GM18907 (cell line): ENCODE results near the gene ETNK1.
A peak's percentile ranks its signal among the peaks of the same experiment; 100 is the strongest.
"Not testable (repeated sequence)": the region's sequence is repeated elsewhere in the genome, so short reads cannot be mapped to it uniquely, and the experiment has no call there.

Source experiments
- ATAC-seq: cut with Tn5 transposase; IDR thresholded peaks from one replicate; pipeline ENCODE4 v1.9.1; 2021; ENCODE audit warnings: mild to moderate bottlenecking, moderate library complexity; ENCODE audit not compliant: unreplicated experiment

The ETNK1 gene, protein sequence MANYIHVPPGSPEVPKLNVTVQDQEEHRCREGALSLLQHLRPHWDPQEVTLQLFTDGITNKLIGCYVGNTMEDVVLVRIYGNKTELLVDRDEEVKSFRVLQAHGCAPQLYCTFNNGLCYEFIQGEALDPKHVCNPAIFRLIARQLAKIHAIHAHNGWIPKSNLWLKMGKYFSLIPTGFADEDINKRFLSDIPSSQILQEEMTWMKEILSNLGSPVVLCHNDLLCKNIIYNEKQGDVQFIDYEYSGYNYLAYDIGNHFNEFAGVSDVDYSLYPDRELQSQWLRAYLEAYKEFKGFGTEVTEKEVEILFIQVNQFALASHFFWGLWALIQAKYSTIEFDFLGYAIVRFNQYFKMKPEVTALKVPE

DNA sequence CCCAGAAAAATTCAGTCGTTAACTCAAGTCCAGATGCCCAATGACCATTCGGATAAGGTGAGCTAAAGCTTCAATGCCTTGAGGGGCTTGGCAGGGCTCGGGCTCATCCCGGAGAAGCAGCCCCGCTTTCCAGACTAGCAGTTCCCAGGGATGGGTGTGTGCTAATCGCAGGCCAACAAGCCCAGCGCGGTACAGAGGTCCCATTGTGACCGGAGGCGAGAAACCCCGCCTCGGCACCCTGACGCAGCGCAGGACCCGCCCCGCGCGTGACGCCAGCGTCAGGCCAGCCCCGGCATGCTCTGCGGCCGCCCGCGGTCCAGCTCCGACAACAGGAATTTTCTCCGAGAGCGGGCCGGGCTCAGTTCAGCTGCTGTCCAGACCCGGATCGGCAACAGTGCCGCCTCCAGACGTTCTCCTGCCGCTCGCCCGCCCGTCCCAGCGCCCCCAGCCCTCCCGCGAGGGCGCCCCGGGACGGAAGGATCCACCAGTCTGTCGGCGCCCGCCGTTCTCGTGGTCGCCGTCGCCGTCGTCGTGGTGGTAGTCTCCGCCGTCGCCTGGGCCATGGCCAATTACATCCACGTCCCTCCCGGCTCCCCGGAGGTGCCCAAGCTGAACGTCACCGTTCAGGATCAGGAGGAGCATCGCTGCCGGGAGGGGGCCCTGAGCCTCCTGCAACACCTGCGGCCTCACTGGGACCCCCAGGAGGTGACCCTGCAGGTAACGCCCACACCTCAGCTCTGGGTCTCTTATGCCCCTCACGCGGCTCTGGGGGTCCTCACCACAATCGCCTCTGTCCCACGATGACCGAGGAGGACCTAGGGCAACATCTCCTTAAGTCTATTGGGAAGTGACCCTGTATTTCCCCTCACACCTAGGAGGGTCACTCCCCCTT, at the start of gene ETNK1:
TSS of gene ETNK1 (plus strand) at position 302 of the 892 bp plus-strand sequence. CDS start at position 562, 260 bp downstream.
- peak; percentile 98 for ATAC-seq

DNA sequence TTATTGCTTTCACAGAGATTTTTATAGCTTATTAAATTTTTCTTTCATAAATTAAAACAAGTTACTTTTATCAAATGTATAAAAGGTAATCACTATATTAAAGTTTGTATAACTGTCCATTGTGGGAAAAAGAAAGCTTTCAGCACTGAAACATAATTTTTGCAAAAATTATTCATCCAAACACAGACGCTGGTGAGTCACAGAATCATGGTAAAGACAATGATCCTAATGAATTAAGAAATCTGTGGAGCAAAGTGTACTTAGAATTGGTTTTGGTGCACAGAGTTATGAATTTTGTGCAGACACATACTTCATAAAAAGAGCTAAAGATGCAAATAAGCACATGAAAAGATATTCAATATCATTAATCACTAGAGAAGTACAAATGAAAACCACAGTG, 48.9 kb upstream of the ETNK1 start:
- no peak for ATAC-seq

DNA sequence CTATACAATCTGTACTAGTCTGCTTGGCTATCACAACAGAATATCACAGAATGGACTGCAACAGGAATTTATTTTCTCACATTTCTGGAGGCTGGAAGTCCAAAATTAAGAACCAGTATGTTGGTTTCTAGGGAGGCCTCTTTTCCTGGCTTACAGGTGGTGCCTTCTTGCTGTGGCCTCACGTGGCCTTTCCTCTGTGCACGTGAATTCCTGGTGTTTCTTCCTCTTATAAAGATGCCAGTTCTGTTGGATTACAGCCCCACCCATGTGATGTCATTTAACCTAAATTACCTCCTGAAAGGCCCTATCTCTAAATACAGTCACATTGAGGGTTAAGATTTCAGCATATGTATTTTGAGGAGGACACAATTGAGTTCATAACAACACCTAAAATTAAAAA, 48.5 kb upstream of the ETNK1 start:
- ATAC-seq: no peak

DNA sequence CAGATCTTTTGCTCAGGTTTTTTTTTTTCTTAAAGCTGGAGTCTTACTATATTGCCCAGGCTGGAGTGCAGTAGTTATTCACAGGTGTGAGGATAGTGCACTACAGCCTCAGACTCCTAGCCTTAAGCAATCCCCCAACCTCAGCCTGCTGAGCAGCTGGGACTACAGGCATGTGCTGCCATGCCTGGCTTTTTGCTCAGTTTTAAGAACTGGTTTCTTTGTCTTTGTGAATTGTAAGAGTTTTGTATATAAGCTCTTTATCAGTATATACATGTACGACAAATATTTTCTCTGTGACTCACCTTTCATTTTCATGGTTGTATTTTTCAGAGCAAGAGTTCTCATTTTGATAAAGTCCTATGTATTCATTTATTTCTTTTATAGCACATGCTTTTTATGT, 47.3 kb upstream of the ETNK1 start:
- no peak for ATAC-seq

DNA sequence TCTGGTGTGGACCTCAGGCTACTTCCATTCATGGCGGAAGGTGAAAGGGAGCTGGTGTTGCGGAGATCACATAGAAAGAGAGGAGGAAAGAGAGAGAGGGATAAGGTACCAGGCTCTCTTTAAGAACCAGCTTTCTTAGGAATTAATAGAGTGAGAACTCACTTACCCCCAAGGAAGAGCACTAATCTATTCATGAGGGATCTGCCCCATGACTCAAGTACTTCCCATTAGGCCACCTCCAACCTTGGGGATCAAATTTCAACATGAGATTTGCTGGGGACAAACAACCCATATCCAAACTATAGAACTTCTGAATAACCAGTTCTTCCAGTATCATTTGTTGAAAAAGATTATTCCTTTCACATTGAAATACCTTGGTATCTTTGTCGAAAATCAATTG, 46.6 kb upstream of the ETNK1 start:
- no peak for ATAC-seq

DNA sequence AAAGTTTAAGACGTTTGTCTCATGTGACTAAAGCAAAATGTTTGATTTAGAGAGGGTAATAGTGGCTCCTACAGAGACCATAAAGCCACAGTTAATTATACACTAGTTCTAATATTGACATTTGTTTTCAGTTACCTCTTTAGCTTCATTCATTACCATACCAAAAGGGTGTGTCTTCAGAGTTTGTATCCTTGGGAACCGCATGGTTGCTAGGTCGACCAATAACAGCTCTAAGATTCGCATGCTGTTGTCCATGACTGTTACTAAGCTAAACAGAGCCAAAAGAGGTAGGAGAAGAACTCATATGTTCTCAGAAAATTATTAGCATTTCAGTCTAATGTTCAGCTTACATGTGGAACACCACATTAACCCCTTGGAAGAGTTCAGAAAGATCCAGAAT, 36.2 kb upstream of the ETNK1 start:
- ATAC-seq: no peak

DNA sequence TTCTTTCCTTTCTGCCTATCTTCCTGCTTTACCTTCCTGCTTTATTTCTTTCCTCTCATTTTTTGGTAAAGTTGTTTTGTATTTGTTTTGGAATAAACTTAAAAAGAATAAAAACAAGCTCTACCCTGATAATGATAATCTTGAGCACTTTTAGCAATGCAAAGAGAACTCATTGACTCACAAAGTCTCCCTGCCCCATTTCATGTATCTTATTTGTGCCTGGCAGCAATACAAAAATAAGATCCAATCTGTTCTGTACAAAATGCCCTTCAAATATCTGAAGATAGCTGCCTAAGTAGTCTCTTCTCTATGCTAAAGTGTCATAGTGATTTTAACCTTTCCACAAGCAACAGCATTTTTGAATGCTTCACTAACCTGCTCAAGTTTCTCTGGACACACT, 31.1 kb upstream of the ETNK1 start:
- no peak for ATAC-seq

DNA sequence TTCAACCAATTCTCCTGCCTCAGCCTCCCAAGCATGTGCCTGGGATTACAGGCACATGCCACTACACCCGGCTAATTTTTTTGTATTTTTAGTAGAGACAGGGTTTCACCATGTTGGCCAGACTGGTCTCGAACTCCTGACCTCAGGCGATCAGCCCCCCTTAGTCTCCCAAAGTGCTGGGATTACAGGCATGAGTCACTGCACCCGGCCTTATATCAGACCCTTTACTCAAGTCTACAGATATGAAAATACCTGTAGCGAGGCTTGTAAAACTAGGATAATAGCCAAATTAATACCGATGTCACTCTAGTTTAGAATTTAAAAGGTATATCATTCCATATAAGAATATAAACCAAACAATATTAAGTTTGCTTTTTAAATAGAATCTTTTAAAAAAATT, 27.4 kb upstream of the ETNK1 start:
- not testable (repeated sequence) for ATAC-seq

DNA sequence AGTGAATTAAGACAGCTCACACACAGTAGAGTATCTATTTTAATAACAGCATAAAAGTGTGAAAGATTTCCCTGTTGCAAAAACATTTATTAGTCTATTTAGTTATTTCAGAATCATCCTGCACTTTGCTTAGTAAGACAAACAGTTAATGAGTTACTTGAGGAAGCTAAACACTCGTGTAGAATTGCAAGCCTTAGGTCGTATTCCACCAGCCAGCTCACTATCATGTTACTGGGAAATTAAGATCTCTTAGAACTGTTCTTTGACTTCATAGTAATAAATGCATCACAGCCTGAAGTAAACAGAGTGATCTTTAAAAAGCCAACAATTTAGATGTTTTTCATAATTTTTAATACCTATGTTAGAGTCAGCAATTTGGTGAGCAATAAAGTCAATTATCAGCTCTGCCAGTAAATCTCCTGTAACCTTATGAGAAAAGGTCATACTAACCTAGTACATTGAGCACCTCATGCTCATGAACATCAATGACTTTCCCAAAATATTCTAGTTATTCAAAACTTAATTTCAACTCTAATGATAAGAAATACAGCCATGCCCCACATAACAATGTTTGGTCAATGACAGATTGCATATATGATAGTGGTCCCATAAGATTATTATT, 26.7 kb upstream of the ETNK1 start:
- ATAC-seq: no peak

DNA sequence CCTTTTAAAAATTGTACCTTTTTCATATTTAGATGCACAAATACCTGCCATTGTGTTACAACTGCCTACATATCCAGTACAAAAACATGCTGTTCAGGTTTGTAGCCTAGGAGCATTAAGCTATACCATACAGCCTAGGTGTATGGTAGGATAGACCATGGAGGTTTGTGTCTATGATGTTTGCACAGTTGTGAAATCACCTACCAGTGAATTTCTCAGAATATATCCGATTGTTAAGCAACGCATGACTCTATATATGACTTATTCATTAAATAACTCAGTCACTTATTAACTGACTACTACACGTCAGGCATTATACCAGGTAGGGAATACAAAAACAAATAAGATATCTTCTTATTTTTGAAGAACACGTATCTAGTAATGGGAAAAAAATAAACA, 26.2 kb upstream of the ETNK1 start:
- no peak for ATAC-seq

DNA sequence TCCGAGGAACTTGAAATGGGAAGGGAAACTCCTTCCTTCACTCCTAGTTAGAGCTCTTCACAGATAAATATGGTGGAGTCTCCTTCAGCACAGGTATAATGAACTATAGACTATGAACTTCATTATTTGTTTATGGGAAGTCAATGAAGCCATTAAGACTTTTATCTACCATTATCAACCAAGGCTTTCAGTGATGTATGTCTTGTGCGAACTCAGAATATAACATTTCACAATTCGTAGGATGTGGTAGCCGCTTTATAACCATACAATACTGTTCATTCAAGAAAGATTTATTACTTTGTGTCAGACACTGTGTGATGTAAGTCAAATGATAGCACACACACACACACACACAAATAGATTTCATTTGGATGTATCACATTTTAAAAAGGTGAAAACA, 24.8 kb upstream of the ETNK1 start:
- no peak for ATAC-seq

DNA sequence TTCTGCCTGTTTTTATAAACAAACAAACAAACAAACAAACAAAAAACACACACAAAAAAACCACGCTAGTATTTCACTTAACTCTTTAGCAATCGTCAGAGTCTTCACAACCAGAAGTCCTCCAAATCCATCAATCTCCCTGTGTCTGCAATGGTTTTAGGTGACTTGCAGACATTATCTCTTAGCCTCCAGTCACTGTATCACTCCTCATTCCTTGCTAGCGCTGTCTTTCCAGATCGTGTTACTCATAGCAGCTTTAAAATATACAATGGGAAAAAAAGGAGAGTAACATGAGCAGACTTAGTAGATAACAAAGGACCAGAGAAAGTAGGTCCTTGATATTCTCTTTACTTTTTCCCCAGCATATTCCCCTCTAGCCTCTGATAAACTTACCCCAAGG, 15.5 kb upstream of the ETNK1 start:
- ATAC-seq: no peak

DNA sequence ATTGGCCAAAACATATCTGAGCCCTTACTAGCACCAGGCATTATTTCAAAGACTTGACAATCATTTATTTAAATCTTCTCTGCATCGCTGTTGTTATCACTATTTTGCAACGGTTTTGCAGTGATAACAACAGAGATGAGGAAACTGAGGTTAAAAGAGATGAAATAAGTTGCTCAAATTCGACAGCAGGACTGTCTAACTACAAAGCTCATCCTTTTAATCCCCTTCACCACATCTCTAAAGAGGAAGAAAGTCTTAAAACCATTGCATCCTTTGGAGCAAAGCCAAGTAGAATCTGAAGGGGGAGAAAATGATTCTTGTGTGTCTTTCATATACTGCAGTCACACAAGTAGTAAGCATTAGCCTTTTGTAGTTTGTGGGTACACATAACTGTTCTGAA, 14.8 kb upstream of the ETNK1 start:
- no peak for ATAC-seq

DNA sequence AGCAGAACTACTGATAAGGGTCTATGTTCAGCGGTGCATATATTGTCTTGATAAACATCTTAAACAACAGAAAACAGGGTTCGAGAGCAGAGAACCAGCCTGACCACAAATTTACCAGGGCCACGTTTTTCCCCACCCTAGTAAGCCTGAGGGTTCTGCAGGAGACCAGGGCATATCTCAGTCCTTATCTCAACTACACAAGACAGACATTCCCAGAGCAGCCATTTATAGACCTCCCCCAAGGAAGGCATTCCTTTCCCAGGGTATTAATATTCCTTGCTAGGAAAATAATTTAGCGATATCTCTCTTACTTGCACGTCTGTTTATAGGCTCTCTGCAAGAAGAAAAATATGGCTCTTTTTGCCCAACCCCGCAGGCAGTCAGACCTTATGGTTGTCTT, 12.1 kb upstream of the ETNK1 start:
- ATAC-seq: not testable (repeated sequence)

DNA sequence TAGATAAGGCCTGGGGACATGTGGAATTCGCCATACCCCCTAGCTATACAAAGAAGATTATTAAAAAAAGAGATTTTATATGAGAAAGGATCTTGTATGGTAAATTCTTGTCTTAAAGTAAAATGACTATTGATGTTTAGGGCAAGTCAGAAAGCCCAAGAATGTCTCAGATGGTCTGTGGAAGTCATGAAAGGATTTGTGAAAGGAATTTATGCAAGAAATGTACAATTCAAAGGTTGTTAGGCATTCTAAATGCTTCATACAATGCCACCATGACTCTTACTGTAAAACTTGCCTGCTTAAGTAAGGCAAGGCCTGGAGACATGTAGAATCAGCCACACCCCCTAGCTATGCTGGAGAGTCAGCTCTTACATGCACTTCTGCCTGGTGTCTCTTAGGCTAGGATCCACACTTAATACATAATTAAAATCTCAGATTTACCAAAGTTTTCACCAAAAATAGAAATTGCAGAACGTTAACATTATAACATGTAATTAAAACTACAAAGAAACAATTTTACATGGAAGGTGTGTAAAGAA, 8.9 kb upstream of the ETNK1 start:
- ATAC-seq: no peak

DNA sequence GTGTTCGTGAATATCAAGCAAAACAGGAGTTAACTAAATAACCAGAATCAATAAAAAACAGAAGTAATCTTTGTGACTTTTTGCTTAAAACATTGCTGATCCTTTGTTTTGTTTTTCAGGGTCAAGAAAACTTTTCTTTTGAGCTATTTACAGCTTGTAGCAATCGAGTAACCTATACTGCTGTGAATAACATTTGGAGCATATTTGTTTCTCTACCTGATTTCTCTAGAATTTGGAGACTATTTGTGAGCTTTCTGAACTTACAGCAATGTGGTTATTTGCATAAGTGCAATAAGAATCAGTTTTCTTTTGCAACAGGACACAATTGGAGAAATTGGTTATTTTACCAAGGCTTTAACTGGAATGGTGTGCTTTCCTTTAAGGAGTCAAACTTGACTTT, 7.3 kb upstream of the ETNK1 start:
- ATAC-seq: no peak

DNA sequence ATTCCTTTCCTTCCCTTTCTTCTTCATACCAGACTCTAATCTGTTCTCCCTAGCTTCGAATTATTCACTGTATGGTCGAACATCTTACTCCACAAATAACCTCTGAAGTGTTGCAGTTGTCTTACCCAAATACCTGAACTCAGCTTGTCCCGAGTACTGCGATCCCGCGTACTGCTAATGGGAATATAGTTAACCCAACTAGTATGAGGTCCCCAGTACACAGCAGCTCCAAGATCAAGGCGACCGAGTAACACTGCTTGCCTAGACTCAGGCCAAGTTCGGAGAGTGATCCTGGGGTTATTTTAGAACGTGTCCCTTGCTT, 462 bp upstream of the ETNK1 start:
- peak; percentile 3 for ATAC-seq

DNA sequence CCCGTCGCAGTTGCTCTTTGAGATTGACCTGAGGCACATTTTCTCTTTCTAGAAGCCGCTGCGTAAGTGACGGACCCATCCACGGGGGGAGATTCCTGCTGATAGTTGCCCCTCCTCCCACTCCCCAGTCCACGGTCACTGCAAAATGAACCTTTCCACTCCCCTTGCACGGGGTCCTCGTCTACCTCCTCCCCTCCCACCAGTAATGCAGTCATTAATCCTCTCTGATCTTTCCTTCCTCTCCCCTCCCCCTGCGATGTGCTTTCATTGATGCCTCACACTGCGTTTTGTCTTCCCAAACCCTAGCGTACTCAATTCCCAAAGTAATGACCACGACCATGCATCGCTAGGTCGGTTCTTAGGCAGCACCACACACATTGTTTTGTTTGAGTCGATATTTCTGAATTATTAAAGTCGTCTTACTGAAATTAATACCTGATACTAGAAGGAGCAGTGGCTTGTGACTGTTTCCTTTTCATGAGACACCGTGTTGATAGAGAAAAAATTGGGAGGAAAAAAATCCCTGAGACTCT, 857 bp downstream of the ETNK1 start:
- peak; percentile 43 for ATAC-seq

DNA sequence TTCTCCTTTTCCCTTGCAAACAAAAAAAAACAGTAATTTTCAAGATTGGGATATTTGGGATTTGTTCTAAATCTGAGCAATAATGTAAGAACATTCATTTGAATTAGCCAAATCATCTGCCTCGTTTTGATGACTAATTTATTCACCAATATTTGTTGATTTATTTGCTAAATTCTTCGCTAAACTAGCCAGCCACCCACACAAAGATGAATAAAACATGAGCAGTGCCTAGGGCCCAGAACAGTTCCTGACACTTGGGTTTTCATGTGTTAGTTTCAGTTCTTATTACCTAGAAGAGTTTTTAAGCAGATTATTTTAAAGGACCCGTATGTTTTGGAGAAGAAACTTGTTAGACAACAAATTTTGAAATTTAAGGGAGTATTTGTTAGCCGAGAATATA, 1.4 kb downstream of the ETNK1 start:
- peak; percentile 37 for ATAC-seq

DNA sequence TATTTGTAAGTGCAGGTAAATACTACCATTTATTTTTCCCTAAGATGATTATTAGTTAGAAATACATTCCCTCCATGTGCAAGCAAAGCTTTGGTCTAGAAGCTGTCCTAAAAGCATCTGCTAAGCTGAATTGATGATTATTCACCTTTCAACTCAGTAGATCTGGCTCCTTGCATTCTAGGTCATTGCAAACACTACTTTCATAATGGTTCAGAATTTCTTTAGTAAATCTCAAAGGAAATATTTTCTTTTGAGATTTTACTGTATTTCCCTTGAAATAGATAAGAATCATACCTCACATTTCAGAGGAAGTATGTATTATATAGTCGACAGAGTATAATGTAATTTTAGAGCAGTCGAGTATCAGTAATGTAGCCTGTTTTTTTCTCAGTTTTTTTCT, 2.4 kb downstream of the ETNK1 start:
- no peak for ATAC-seq

DNA sequence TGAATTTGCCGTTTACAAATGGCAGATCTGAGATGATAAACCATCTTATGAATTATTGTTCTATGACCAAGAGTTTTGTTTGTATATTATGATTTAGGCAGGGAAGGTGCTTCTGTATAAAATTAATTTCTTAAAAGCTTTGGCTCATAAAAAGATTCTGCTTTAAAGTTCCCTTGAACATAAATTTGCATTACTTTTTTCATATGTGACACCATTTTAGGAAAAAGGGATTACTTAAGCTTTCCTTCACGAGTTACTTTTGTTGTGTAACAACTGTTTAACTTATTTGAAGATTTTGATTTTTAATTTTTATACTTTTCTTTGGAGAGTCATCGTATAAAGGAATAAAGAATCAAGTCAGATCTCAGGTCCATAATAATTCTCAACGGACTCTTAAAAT, 3.3 kb downstream of the ETNK1 start:
- ATAC-seq: no peak
